HUES64 (cell line): ENCODE results near the gene TMEM60.

Experiments used
- H3K27ac ChIP-seq: 2 replicates; pipeline ENCODE4 v1.7.0; 2013; ENCODE audit warnings: low read depth, low read length, inconsistent platforms
- H3K27me3 ChIP-seq: 2 replicates; pipeline ENCODE4 v1.6.1; 2013; ENCODE audit warnings: mild to moderate bottlenecking, low read length; ENCODE audit not compliant: insufficient read depth
- H3K36me3 ChIP-seq: 2 replicates; pipeline ENCODE4 v1.6.1; 2013; ENCODE audit warnings: mild to moderate bottlenecking, low read length; ENCODE audit not compliant: insufficient read depth
- H3K4me1 ChIP-seq: 2 replicates; pipeline ENCODE4 v1.6.1; 2013; ENCODE audit warnings: mild to moderate bottlenecking, low read length, moderate library complexity; ENCODE audit not compliant: insufficient read depth
- H3K4me3 ChIP-seq: 2 replicates; pipeline ENCODE4 v1.5.1; 2013; ENCODE audit warnings: mild to moderate bottlenecking, low read length, moderate library complexity
- H3K9ac ChIP-seq: 2 replicates; pipeline ENCODE4 v1.6.1; 2013; ENCODE audit warnings: mild to moderate bottlenecking, low read depth, low read length
- H3K9me3 ChIP-seq: 2 replicates; pipeline ENCODE4 v1.6.1; 2013; ENCODE audit warnings: low read depth, low read length; ENCODE audit not compliant: insufficient read depth
- WGBS: fragments of 150-250, 120-280 bp; methylation state at CpG from one replicate; pipeline ENCODE4 v1.1.7; 2013; ENCODE audit warnings: missing lambda C conversion rate; 5-methylcytosine and 5-hydroxymethylcytosine counted together

The TMEM60 gene

DNA sequence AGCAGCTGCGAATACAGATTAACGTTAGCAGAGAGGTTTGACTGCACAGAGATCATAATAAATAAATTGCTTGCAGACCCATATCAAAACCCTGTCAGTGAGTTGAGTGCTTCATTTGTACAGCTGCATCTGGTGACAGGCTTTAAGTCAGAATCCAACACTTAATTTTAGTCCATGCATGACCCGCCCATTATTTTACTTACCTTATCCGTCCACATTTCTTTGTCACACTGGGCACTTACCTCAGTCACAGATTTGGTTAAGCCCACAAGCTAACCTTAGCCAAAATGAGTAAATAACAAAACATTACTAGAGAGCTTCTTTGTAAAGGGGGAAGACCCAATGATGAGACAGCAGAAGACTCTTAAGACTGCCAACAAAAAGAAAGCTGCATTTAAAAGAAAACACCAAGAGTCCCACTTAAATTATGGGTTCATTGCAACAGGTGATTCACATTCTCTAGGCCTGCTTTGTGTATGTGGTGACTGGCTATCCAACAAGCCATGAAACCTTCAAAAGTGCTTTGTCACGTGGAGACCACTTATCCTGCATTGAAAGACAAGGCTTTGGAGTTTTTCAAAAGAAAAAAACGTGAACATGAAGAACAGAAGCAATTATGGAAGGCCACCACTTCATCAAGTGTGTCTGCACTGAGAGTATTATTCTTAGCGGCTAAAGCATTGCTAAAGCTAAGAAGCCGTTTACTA is 32.6 kb upstream of the TMEM60 start:
- 86% methylated on average over 8 of the region's 8 CpGs for WGBS
- no peaks in the 10 kb centered on the region for H3K36me3 ChIP-seq
- H3K27me3 ChIP-seq = no peaks in the 10 kb centered on the region
- no peaks in the 10 kb centered on the region for H3K9me3 ChIP-seq
- H3K4me1 ChIP-seq = peaks cover 4% of the 10 kb centered on the region; the same call in 1 of the 2 replicates
- no peak overlapping the region for H3K4me3 ChIP-seq
- no peak overlapping the region; the same call in 1 of the 2 replicates for H3K27ac ChIP-seq
- H3K9ac ChIP-seq = no peak overlapping the region

DNA sequence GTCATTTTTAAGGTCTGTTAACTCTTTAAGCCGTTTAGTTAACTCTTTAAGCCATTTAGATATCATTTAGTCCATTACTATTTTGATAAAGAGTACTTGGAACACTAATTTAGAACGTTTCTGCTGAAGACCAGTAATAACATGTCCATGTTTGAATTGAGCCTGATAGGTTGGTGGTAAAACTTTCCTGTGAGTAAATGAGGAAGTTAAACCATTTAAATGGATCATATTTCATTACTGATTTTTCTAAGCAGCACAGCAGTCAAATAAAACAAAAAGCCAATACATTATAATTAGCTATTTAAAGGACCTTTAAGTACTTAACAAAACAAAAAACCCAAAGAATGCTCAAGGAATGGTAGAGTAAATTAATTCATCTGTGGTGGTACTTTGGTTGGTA is 29.8 kb upstream of the TMEM60 start:
- Histone ChIP-seq H3K4me3 (no peak overlapping the region), H3K27me3 (no peaks in the 10 kb centered on the region), H3K4me1 (peaks cover 4% of the 10 kb centered on the region; the same call in 1 of the 2 replicates), H3K9me3 (no peaks in the 10 kb centered on the region), H3K27ac (no peak overlapping the region), H3K36me3 (no peaks in the 10 kb centered on the region), H3K9ac (no peak overlapping the region)
- 83% methylated on average over 1 of the region's 2 CpGs for WGBS

DNA sequence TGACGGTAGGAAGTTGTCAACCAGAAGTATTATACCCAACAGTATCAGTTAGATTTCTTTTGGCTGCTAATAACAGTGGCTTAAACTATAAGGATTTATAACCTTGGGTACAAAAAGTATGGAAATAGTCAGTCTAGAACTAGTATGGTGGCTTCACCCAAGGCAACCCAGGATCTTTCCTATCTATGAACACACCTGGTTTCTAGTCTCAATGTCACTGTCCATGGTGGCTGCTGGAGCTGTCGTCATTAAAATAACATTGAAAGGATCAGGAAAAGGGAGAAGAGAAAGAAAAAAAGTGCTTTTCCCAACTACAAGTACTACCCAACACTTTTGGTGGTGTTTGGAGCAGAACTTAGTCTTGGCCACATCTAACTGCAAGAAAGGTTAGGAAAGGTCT is 28.1 kb upstream of the TMEM60 start:
- Histone ChIP-seq H3K27ac (no peak overlapping the region), H3K27me3 (no peaks in the 10 kb centered on the region), H3K4me1 (peaks cover 4% of the 10 kb centered on the region; the same call in 1 of the 2 replicates), H3K4me3 (no peak overlapping the region), H3K36me3 (no peaks in the 10 kb centered on the region), H3K9ac (no peak overlapping the region), H3K9me3 (peaks cover 1% of the 10 kb centered on the region; the same call in 1 of the 2 replicates)
- 100% methylated on average over 1 of the region's 2 CpGs for WGBS

DNA sequence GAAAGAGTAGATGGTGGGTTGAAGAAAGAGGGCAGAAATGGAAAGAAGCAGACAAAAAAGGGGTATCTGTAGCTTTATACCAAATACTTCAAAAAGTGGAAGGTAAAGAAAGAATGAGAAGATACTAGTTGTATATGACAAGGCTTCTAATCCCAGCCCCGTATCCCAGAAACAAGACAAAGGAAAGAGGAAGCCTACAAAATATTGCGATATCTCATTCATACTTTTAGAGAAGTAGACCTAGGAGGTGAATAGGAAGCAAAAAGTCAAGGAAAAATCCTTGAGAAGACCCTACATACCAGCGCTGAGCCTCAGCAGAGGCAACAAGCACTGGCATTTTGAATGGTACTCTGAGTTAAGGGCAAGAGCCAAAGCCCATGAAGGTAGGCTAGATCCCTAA is 26.9 kb upstream of the TMEM60 start:
- peaks cover 12% of the 10 kb centered on the region for H3K9me3 ChIP-seq
- 99% methylated on average over 2 of the region's 3 CpGs for WGBS

DNA sequence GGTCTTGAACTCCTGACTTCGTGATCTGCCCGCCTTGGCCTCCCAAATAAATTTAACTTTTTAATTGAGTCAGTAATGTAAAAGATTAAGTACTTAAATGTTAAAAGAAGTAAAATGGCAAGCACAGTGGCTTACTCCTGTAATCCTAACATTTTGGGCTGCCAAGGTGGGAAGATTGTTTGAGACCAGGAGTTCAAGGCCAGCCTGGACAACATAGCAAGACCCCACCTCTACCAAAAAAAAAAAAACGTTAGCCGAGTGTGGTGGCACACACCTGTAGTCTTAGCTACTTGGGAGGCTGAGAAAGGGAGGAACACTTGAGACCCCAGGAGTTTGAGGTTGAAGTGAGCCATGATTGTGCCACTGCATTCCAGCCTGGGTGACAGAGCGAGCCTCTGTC is 26.4 kb upstream of the TMEM60 start:
- no peaks in the 10 kb centered on the region for H3K4me1 ChIP-seq

More for the DNA sequence above, 26.9 kb upstream of the TMEM60 start:
- H3K27ac ChIP-seq = no peak overlapping the region
- H3K36me3 ChIP-seq = no peaks in the 10 kb centered on the region
- H3K4me3 ChIP-seq = no peak overlapping the region
- no peaks in the 10 kb centered on the region for H3K27me3 ChIP-seq
- no peak overlapping the region for H3K9ac ChIP-seq
- no peaks in the 10 kb centered on the region for H3K4me1 ChIP-seq

DNA sequence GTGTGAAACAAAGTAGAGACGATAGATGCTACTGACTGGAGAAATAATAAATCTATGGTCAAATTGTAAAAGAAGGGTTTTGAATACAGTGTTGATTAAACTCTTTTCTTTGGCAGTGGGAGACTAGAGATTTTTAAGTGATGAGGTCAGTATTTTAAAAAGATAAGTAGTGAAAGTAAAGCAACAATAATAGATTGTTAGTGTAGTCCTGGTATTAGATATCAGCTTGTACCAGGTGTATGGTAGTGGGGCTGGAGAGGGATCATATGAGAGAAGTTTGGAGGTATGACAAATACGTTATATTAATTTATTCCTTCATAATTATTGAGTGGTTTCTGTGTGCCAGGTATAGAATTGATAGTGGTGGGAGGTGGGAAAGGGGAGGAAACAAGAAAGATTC is 25.6 kb upstream of the TMEM60 start:
- peaks cover 19% of the 10 kb centered on the region for H3K9me3 ChIP-seq
- H3K36me3 ChIP-seq = no peaks in the 10 kb centered on the region
- 92% methylated on average over 1 of the region's 2 CpGs for WGBS
- H3K4me1 ChIP-seq = no peaks in the 10 kb centered on the region
- H3K9ac ChIP-seq = no peak overlapping the region
- no peak overlapping the region for H3K4me3 ChIP-seq
- no peaks in the 10 kb centered on the region for H3K27me3 ChIP-seq
- H3K27ac ChIP-seq = no peak overlapping the region

More for the DNA sequence above, 26.4 kb upstream of the TMEM60 start:
- Histone ChIP-seq H3K36me3 (no peaks in the 10 kb centered on the region), H3K4me3 (no peak overlapping the region), H3K9ac (no peak overlapping the region), H3K9me3 (peaks cover 14% of the 10 kb centered on the region), H3K27me3 (no peaks in the 10 kb centered on the region), H3K27ac (no peak overlapping the region)
- WGBS = 88% methylated on average over 4 of the region's 5 CpGs

DNA sequence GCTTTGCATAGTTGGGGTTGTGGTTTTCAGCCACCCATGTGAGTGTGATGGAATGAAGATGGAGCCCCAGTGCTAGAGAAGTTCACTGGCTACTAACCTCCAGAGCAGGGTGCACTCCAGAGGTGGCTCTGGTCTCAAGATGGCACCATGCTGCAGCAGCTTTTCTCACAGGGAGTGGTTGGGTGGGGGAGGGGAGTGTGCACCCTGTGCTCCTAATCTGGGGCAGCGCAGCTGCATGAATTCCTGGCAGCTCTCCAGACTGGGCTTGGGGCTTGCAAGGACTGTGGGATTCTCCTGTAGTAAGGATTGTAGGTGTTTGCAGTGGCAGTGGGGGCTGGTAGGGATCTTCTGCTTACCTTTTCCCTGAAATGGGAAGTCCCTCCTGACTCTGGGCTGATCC is 24.0 kb upstream of the TMEM60 start:
- H3K27ac ChIP-seq = no peak overlapping the region
- H3K4me1 ChIP-seq = no peaks in the 10 kb centered on the region
- no peaks in the 10 kb centered on the region for H3K27me3 ChIP-seq
- H3K9ac ChIP-seq = no peak overlapping the region
- no peaks in the 10 kb centered on the region for H3K36me3 ChIP-seq
- no peak overlapping the region for H3K4me3 ChIP-seq
- 0% methylated on average over 1 of the region's 1 CpG for WGBS
- H3K9me3 ChIP-seq = peaks cover 19% of the 10 kb centered on the region

DNA sequence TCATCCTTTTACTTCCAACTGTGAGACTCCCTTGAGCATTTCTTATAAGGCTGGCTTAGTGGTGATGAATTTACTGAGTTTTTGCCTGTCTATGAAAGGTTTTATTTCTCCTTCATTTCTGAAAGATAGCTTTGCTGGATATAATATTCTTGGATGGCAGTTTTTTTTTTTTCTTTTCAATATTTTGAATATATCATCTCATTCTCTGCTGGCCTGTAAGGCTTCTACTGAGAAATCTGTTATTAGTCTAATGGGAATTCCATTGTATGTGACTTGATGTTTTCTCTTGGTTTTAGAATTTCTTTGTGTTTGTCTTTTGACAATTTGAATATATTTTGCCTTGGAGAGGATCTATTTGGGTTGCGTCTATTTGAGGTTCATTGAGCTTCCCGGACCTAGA is 22.7 kb upstream of the TMEM60 start:
- Histone ChIP-seq H3K9me3 (peaks cover 19% of the 10 kb centered on the region), H3K9ac (no peak overlapping the region), H3K36me3 (peaks cover 2% of the 10 kb centered on the region; the same call in 1 of the 2 replicates), H3K4me1 (no peaks in the 10 kb centered on the region), H3K27me3 (no peaks in the 10 kb centered on the region), H3K4me3 (no peak overlapping the region), H3K27ac (no peak overlapping the region)
- 92% methylated on average over 2 of the region's 2 CpGs for WGBS

DNA sequence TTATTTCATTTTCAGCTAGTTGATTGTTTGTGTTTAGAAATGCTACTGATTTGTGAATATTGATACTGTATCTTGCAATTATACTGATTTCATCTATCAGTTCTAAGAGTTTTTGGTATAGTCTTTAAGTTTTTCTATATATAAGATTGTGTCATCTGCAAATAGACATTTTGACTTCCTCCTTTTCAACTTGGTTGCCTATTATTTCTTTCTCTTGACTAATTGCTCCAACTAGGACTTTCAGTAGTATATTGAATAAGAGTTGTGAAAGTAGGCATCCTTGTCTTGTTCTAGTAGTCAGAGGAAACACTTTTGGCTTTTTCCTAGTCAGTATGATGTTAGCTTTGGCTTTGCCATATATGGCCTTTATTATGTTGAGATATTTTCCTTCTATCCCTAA is 20.8 kb upstream of the TMEM60 start:
- Histone ChIP-seq H3K27ac (no peak overlapping the region), H3K36me3 (peaks cover 2% of the 10 kb centered on the region; the same call in 1 of the 2 replicates), H3K9me3 (peaks cover 19% of the 10 kb centered on the region), H3K4me1 (no peaks in the 10 kb centered on the region), H3K27me3 (no peaks in the 10 kb centered on the region), H3K4me3 (no peak overlapping the region), H3K9ac (no peak overlapping the region)

DNA sequence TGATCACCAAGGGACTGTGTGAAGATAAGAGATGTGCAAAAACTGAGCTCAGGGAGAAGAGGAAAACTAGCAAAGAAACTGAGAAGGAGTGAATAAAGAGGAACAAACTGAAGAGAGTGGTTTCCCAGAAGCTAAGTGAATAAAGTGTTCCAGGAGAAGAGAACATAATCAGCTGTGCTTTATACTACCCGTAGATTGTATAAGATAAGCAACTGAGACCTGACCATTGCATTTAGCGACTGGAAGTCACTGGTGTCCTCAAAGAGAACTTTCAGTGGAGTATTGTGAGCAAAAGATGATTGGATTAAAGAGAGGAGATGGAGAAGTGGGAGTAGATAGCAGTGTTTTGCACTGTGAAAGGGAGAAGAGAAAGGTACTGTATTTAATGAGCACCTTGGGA is 14.9 kb upstream of the TMEM60 start:
- peaks cover 2% of the 10 kb centered on the region; the same call in 1 of the 2 replicates for H3K36me3 ChIP-seq
- no peak overlapping the region for H3K9ac ChIP-seq
- no peak overlapping the region for H3K27ac ChIP-seq
- H3K9me3 ChIP-seq = no peaks in the 10 kb centered on the region
- no peaks in the 10 kb centered on the region for H3K27me3 ChIP-seq
- H3K4me3 ChIP-seq = no peak overlapping the region
- H3K4me1 ChIP-seq = no peaks in the 10 kb centered on the region
- WGBS = 94% methylated on average over 2 of the region's 2 CpGs

DNA sequence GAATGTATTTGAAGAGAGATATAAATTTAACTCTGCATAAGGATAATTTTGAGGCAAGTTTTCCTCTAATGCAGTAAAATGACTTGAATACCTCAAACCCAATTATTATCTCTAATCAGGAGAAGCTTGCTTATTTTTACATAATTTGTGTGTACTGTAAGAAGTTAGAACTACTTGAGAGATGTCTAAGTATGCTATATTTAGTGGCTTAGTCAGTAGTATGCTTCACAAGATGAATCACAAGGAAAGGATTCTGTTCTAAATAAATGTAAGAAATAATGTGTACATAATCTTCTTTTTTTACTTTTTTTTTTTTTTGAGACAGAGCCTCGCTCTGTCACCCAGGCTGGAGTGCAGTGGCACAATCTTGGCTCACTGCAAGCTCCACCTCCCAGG is 14.1 kb upstream of the TMEM60 start:
- no peak overlapping the region for H3K4me3 ChIP-seq
- WGBS = no CpG with 5 or more reads among the region's 1 CpG
- H3K9ac ChIP-seq = no peak overlapping the region
- peaks cover 2% of the 10 kb centered on the region; the same call in 1 of the 2 replicates for H3K36me3 ChIP-seq
- H3K27ac ChIP-seq = no peak overlapping the region
- no peaks in the 10 kb centered on the region for H3K4me1 ChIP-seq
- H3K27me3 ChIP-seq = no peaks in the 10 kb centered on the region
- H3K9me3 ChIP-seq = 0 out of 2 replicates have a peak, but pooled peaks cover under 1% of the 10 kb centered on the region
